Ovary (tissue), 3 donors: Measurements from ENCODE around the gene SPATA16.

Experiments used
- POLR2A ChIP-seq: fragments of 450-650 bp; IDR thresholded peaks from one replicate; pipeline ENCODE4 v1.6.1; 2017; ENCODE audit warnings: antibody characterized with exemption, mild to moderate bottlenecking, moderate library complexity
- TF ChIP-seq, protein P1 (sequence below), 3 donors: fragments of 450-650 bp in 2 of 3; fragments of 200-600 bp in 1 of 3; IDR thresholded peaks; one replicate each; pipeline versions ENCODE4 v1.5.1 to v1.8.0; 2016 to 2022; ENCODE audit warnings: antibody characterized with exemption in 3 of 3, mild to moderate bottlenecking in 1 of 3
- donor health status: DM: no; HTN: no; CAD: no.

DNA sequence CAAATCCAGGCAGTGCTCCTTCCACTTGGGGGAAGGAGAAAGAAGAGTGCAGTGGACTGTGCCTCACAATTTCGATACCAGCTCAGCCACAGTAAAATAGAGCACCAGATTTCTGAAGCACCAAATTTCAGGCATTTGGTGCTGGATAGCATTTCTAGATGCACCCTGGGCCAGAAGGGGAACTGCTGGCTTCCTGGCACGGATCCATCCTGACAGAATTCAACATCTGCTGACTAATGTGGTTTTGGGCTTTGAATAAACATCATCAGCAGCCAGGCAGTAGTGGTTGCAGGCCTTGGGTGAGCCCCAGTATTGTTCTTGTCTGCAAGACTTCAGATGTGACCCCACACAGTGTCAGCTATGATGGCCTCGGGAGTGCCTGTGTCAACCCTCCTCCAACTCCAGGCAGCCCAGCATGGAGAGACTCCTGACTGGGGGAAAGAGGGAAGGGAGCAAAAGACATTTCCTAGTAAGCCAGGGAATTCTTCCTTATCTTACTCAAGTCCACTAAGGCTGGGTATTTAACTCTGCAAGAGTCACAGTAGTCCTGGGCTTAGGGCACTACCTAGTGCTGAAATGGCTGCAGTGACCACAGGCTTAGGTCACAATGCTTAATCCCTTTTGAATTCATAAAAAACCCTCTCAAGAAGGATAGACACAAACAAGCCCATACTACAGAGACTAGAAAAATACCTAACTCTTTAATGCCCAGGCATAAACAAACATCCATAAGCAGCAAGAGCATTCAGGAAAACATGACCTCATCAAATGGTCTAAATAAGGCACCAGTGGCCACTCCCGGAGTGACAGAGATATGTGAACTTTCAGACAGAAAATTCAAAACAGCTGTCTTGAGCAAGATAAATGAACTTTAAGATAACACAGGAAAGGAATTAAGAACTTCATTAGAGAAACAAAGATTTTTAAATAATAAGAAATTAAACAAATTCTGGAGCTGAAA lies 74.7 kb downstream of the SPATA16 start:
- TF ChIP-seq, protein P1, sequence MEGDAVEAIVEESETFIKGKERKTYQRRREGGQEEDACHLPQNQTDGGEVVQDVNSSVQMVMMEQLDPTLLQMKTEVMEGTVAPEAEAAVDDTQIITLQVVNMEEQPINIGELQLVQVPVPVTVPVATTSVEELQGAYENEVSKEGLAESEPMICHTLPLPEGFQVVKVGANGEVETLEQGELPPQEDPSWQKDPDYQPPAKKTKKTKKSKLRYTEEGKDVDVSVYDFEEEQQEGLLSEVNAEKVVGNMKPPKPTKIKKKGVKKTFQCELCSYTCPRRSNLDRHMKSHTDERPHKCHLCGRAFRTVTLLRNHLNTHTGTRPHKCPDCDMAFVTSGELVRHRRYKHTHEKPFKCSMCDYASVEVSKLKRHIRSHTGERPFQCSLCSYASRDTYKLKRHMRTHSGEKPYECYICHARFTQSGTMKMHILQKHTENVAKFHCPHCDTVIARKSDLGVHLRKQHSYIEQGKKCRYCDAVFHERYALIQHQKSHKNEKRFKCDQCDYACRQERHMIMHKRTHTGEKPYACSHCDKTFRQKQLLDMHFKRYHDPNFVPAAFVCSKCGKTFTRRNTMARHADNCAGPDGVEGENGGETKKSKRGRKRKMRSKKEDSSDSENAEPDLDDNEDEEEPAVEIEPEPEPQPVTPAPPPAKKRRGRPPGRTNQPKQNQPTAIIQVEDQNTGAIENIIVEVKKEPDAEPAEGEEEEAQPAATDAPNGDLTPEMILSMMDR (IDR thresholded peaks at IDR 0.05) = no peak
- no peak for TF ChIP-seq POLR2A
